ENCODE results near the gene CCSER1.

GRCh38 chr4:90753068-90753467 is 625.9 kb downstream of the CCSER1 start:
- TF ChIP-seq EZH2phosphoT487 (IDR thresholded peaks at IDR 0.05; ENCODE audit: insufficient read depth, low read depth) = no peak
- TF ChIP-seq EZH2 (IDR thresholded peaks at IDR 0.05; ENCODE audit: insufficient read depth, poor library complexity, severe bottlenecking) = no peak

Measured in GM23248 (cell line).